ENCODE results near the gene PCDHB10. TPM values are rescaled to one million over a fixed set of nuclear protein-coding genes. Genes with fewer than 3 reads are reported as not detected.

Gene PCDHB10
- total RNA-seq, 1 donor from 2014 or later, result 1.8 TPM

Other genes with a start within 250 kb of the PCDHB10 start
- gene PCDHAC2, start 225.9 kb upstream of the PCDHB10 start, total RNA-seq, result 3.0 TPM
- not detected for gene PCDHB1, start 141.0 kb upstream of the PCDHB10 start, total RNA-seq
- gene PCDHB2, start 97.7 kb upstream of the PCDHB10 start, total RNA-seq, result 3.1 TPM
- 2.7 TPM for gene PCDHB3, start 91.9 kb upstream of the PCDHB10 start, total RNA-seq
- gene PCDHB4, start 70.5 kb upstream of the PCDHB10 start, total RNA-seq, result 1.6 TPM
- 2.7 TPM for gene PCDHB5, start 57.1 kb upstream of the PCDHB10 start, total RNA-seq
- 0.39 TPM for gene PCDHB6, start 42.3 kb upstream of the PCDHB10 start, total RNA-seq
- gene PCDHB7, start 19.7 kb upstream of the PCDHB10 start, total RNA-seq, result 1.1 TPM
- gene PCDHB8, start 14.6 kb upstream of the PCDHB10 start, total RNA-seq, result 0.49 TPM
- gene PCDHB16, start 10.0 kb upstream of the PCDHB10 start, total RNA-seq, result 2.5 TPM
- 0.89 TPM for gene PCDHB9, start 5.2 kb upstream of the PCDHB10 start, total RNA-seq
- gene PCDHB11, start 7.3 kb downstream of the PCDHB10 start, total RNA-seq, result 3.5 TPM
- 2.2 TPM for gene PCDHB12, start 16.4 kb downstream of the PCDHB10 start, total RNA-seq
- gene PCDHB13, start 21.6 kb downstream of the PCDHB10 start, total RNA-seq, result 2.9 TPM
- 3.8 TPM for gene PCDHB14, start 31.0 kb downstream of the PCDHB10 start, total RNA-seq
- gene PCDHB15, start 53.0 kb downstream of the PCDHB10 start, total RNA-seq, result 3.6 TPM
- gene SLC25A2, start 111.7 kb downstream of the PCDHB10 start, total RNA-seq, result 1.4 TPM
- gene TAF7, start 128.4 kb downstream of the PCDHB10 start, total RNA-seq, result 88.8 TPM
- gene PCDHGA1, start 138.2 kb downstream of the PCDHB10 start, total RNA-seq, result 0.39 TPM
- gene PCDHGA2, start 146.4 kb downstream of the PCDHB10 start, total RNA-seq, result 3.6 TPM
- gene PCDHGA3, start 151.5 kb downstream of the PCDHB10 start, total RNA-seq, result 1.6 TPM
- 2.6 TPM for gene PCDHGB1, start 157.7 kb downstream of the PCDHB10 start, total RNA-seq
- 2.9 TPM for gene PCDHGA4, start 162.7 kb downstream of the PCDHB10 start, total RNA-seq
- gene PCDHGB2, start 167.6 kb downstream of the PCDHB10 start, total RNA-seq, result 3.3 TPM
- gene PCDHGA5, start 171.8 kb downstream of the PCDHB10 start, total RNA-seq, result 3.6 TPM
- 4.3 TPM for gene PCDHGB3, start 177.9 kb downstream of the PCDHB10 start, total RNA-seq
- 3.6 TPM for gene PCDHGA6, start 181.5 kb downstream of the PCDHB10 start, total RNA-seq
- 3.5 TPM for gene PCDHGA7, start 190.4 kb downstream of the PCDHB10 start, total RNA-seq
- 6.1 TPM for gene PCDHGB4, start 195.3 kb downstream of the PCDHB10 start, total RNA-seq
- 3.3 TPM for gene PCDHGA8, start 200.3 kb downstream of the PCDHB10 start, total RNA-seq
- gene PCDHGB5, start 205.6 kb downstream of the PCDHB10 start, total RNA-seq, result 8.0 TPM
- 4.2 TPM for gene PCDHGA9, start 210.4 kb downstream of the PCDHB10 start, total RNA-seq
- gene PCDHGB6, start 215.7 kb downstream of the PCDHB10 start, total RNA-seq, result 5.6 TPM
- 4.9 TPM for gene PCDHGA10, start 220.6 kb downstream of the PCDHB10 start, total RNA-seq
- 7.6 TPM for gene PCDHGB7, start 225.3 kb downstream of the PCDHB10 start, total RNA-seq
- 6.1 TPM for gene PCDHGA11, start 228.7 kb downstream of the PCDHB10 start, total RNA-seq
- 3.9 TPM for gene PCDHGA12, start 238.2 kb downstream of the PCDHB10 start, total RNA-seq